Measurements from ENCODE around the gene PTPRC. TPM values are rescaled to one million over a fixed set of nuclear protein-coding genes. Genes with fewer than 3 reads are reported as not detected.

The PTPRC gene
- total RNA-seq, 1 donor from 2014 or later: 33.4 TPM

DNA sequence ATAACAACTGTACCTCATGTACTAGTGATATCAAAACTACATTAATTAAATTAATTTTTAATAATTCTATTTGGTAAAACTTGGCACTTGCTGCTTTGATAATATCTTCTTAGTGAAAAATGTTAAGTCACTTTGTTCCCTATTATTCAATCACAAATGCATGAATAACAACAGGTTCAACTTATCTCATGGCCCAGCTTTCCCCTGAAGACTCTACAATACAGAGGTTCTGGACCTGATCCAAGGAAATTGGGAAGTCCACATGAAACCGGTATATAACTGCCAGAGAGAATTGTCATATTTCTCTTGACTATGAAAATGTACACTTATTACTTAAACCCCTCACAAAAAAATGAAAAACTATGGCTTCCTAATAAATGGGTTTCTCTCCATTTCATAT, 33.9 kb upstream of the PTPRC start:
- Histone ChIP-seq H3K4me1 (no peaks in the 10 kb centered on the region), H3K27ac (no peak overlapping the region), H3K27me3 (no peaks in the 10 kb centered on the region), H3K36me3 (no peaks in the 10 kb centered on the region), H3K9me3 (no peaks in the 10 kb centered on the region), H3K4me3 (no peak overlapping the region)
- no peak for TF ChIP-seq POLR2AphosphoS5 (IDR thresholded peaks at IDR 0.05; ENCODE audit: insufficient read depth in 1 of 2, low read depth in 1 of 2)
- no peak for DNase-seq (ENCODE audit: extremely low spot score in 2 of 2)
- intact Hi-C loops (cut with DNase I): no loop called here

DNA sequence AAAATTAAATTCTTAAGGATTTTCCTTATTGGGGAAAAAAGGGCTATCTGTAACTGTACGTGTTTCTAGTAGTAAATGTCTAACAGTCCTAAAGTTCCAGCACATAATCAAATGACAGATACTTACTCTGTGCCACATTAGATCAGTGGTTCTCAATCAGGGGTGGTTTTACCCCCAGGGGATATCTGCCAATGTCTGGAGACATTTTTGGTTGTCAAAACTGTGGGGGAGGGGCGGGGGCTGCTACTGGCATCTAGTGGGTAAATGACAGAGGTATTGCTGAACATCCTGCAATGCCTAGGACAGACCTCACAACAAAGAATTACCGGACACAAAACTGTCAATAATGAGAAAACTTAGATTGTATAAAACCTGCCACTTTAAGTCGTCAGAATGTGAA, 33.4 kb upstream of the PTPRC start:
- Histone ChIP-seq H3K36me3 (no peaks in the 10 kb centered on the region), H3K9me3 (no peaks in the 10 kb centered on the region), H3K4me3 (no peak overlapping the region), H3K27me3 (no peaks in the 10 kb centered on the region), H3K4me1 (no peaks in the 10 kb centered on the region), H3K27ac (no peak overlapping the region)
- intact Hi-C loops (cut with DNase I): no loop called here
- no peak for DNase-seq (ENCODE audit: extremely low spot score in 2 of 2)
- TF ChIP-seq POLR2A (IDR thresholded peaks at IDR 0.05) (no peak), POLR2AphosphoS5 (IDR thresholded peaks at IDR 0.05; ENCODE audit: insufficient read depth in 1 of 2, low read depth in 1 of 2) (no peak)
- TF ChIP-seq, protein P1, sequence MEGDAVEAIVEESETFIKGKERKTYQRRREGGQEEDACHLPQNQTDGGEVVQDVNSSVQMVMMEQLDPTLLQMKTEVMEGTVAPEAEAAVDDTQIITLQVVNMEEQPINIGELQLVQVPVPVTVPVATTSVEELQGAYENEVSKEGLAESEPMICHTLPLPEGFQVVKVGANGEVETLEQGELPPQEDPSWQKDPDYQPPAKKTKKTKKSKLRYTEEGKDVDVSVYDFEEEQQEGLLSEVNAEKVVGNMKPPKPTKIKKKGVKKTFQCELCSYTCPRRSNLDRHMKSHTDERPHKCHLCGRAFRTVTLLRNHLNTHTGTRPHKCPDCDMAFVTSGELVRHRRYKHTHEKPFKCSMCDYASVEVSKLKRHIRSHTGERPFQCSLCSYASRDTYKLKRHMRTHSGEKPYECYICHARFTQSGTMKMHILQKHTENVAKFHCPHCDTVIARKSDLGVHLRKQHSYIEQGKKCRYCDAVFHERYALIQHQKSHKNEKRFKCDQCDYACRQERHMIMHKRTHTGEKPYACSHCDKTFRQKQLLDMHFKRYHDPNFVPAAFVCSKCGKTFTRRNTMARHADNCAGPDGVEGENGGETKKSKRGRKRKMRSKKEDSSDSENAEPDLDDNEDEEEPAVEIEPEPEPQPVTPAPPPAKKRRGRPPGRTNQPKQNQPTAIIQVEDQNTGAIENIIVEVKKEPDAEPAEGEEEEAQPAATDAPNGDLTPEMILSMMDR (IDR thresholded peaks at IDR 0.05): no peak

DNA sequence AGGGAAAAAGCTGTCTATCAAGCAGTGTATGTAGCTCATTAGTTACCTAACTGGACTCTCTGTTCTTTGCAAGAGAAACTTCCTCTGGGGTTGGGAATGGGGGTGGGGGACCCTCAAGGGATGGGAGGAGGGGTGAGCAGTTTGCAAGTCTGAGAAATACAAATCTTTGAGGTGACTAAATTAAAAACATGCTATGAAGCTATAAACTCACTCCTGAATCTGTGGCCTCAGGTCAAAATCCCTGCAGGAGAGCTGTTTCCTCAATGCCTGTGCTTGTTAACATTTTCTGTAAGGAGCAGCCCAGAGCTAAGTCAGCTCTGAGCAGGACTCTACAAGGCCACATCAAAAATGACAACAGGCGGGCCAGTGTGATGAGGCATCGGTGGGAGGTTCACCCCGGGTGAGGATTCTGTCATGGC, 32.8 kb upstream of the PTPRC start:
- Histone ChIP-seq H3K9me3 (no peaks in the 10 kb centered on the region), H3K27me3 (no peaks in the 10 kb centered on the region), H3K27ac (no peak overlapping the region), H3K4me1 (no peaks in the 10 kb centered on the region), H3K4me3 (no peak overlapping the region), H3K36me3 (no peaks in the 10 kb centered on the region)
- DNase-seq (ENCODE audit: extremely low spot score in 2 of 2): no peak
- intact Hi-C loops (cut with DNase I): no loop called here
- TF ChIP-seq POLR2A (IDR thresholded peaks at IDR 0.05): no peak
- no peak for TF ChIP-seq POLR2AphosphoS5 (IDR thresholded peaks at IDR 0.05; ENCODE audit: insufficient read depth in 1 of 2, low read depth in 1 of 2)
- TF ChIP-seq, protein P1 (IDR thresholded peaks at IDR 0.05): no peak

DNA sequence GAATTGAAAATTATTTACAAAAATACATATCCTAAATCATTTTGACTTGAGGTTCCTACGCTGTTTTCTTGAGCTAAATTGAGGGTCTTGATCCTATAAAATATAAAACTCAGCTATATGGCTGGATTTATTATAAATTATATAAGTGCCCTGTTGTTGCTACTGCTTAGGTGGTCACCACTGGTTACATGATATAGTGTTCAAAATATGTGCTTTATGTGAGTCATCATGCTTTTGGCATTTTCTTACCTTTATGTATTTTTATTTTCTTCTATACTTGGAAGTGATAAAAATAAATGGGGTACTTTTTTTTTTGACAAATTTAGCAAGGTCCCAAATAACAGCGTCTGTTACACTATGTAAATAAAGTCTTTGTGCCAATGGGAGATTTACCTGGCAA, 31.1 kb upstream of the PTPRC start:
- DNase-seq (ENCODE audit: extremely low spot score in 2 of 2): no peak
- no peaks in the 10 kb centered on the region for H3K27me3 ChIP-seq
- no peaks in the 10 kb centered on the region for H3K4me1 ChIP-seq
- H3K36me3 ChIP-seq: no peaks in the 10 kb centered on the region
- H3K4me3 ChIP-seq: no peak overlapping the region
- H3K27ac ChIP-seq: no peak overlapping the region
- no peaks in the 10 kb centered on the region for H3K9me3 ChIP-seq
- intact Hi-C loops (cut with DNase I): no loop called here
- TF ChIP-seq, protein P1 (IDR thresholded peaks at IDR 0.05): no peak
- no peak for TF ChIP-seq POLR2A (IDR thresholded peaks at IDR 0.05)
- no peak for TF ChIP-seq POLR2AphosphoS5 (IDR thresholded peaks at IDR 0.05; ENCODE audit: insufficient read depth in 1 of 2, low read depth in 1 of 2)

DNA sequence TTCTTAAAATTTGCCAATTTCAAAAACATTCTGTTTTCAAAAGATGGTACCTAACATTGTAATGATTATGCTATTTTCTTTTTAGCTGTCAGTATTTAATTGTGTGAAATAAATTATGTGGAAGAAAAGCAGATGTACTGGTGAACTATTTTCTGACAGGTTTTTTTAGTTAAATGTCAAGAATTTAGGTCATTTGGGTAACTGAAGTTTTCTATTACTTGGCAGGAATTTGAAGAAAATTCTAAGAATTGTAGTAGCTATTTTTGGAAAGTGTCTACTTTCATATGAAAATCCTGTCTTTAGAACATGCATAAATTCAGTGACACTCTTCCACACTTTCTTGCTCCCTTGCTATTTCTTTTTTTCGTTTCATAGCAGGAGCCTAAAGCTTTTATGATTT, 28.5 kb upstream of the PTPRC start:
- intact Hi-C loops (cut with DNase I): no loop called here
- H3K27me3 ChIP-seq: no peaks in the 10 kb centered on the region
- TF ChIP-seq POLR2A (IDR thresholded peaks at IDR 0.05): no peak

DNA sequence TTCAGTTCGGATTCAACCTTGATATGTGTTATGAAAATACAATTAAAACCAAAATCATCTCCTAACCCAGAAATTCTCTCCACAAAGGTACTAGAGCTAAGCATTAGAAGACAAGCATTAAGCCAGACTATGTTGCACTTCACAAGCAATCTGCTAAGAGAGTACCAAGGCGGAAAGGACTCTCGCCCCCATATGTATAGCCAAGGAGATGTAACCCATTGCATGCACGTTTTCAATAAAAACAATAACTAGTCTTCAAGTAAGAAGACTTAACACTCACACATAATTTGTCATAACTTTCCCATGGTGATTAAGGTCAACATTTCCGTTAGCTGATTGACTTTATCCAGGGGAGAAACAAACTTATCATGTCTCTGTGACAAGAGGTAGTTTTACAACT, 27.6 kb upstream of the PTPRC start:
- intact Hi-C loops (cut with DNase I): no loop called here
- H3K9me3 ChIP-seq: no peaks in the 10 kb centered on the region
- H3K27me3 ChIP-seq: no peaks in the 10 kb centered on the region
- no peaks in the 10 kb centered on the region for H3K4me1 ChIP-seq
- no peaks in the 10 kb centered on the region for H3K36me3 ChIP-seq
- TF ChIP-seq, protein P1 (IDR thresholded peaks at IDR 0.05): no peak
- TF ChIP-seq POLR2A (IDR thresholded peaks at IDR 0.05) (no peak), POLR2AphosphoS5 (IDR thresholded peaks at IDR 0.05; ENCODE audit: insufficient read depth in 1 of 2, low read depth in 1 of 2) (no peak)
- no peak for DNase-seq (ENCODE audit: extremely low spot score in 2 of 2)
- no peak overlapping the region for H3K4me3 ChIP-seq
- no peak overlapping the region for H3K27ac ChIP-seq

More for the DNA sequence above, 28.5 kb upstream of the PTPRC start:
- Histone ChIP-seq H3K4me1 (no peaks in the 10 kb centered on the region), H3K4me3 (no peak overlapping the region), H3K9me3 (no peaks in the 10 kb centered on the region), H3K27ac (no peak overlapping the region), H3K36me3 (no peaks in the 10 kb centered on the region)
- DNase-seq (ENCODE audit: extremely low spot score in 2 of 2): no peak

All from vagina (tissue), 2 donors.